H9 (cell line): ENCODE results near the gene PPP1R14B. TPM values are rescaled to one million over a fixed set of nuclear protein-coding genes. Genes with fewer than 3 reads are reported as not detected.

ENCODE experiments used
- DNase-seq: peaks from one replicate; pipeline ENCODE4 v3.0.0-alpha.2; 2017
- H2AFZ ChIP-seq: one replicate; pipeline ENCODE4 v1.6.1; 2013; ENCODE audit warnings: mild to moderate bottlenecking, low read length, control low read depth, moderate library complexity
- H2AK5ac ChIP-seq: 2 replicates; pipeline ENCODE4 v1.6.1; 2013; ENCODE audit warnings: low read length, control low read depth, mixed read lengths; ENCODE audit not compliant: insufficient read length
- H2BK120ac ChIP-seq: one replicate; pipeline ENCODE4 v1.6.1; 2013; ENCODE audit warnings: low read depth, mild to moderate bottlenecking, low read length, control low read depth, inconsistent platforms; ENCODE audit not compliant: poor library complexity, severe bottlenecking
- H2BK12ac ChIP-seq: 2 replicates; pipeline ENCODE4 v1.6.1; 2013; ENCODE audit warnings: low read length, control low read depth, mixed read lengths, low read depth; ENCODE audit not compliant: insufficient read length
- H2BK15ac ChIP-seq: 2 replicates; pipeline ENCODE4 v1.6.1; 2013; ENCODE audit warnings: low read depth, low read length, control low read depth
- H2BK20ac ChIP-seq: one replicate; pipeline ENCODE4 v1.6.1; 2013; ENCODE audit warnings: low read depth, mild to moderate bottlenecking, low read length, control low read depth, inconsistent platforms; ENCODE audit not compliant: poor library complexity, severe bottlenecking
- H2BK5ac ChIP-seq: 2 replicates; pipeline ENCODE4 v1.6.1; 2013; ENCODE audit warnings: low read length, control low read depth, mixed read lengths; ENCODE audit not compliant: insufficient read length
- H3K14ac ChIP-seq: 2 replicates; pipeline ENCODE4 v1.6.1; 2013; ENCODE audit warnings: low read length, control low read depth; ENCODE audit not compliant: insufficient read depth
- H3K18ac ChIP-seq: 2 replicates; pipeline ENCODE4 v1.6.1; 2013; ENCODE audit warnings: low read depth, mild to moderate bottlenecking, mixed read lengths, low read length, control low read depth; ENCODE audit not compliant: insufficient read length
- H3K23ac ChIP-seq: 2 replicates; pipeline ENCODE4 v1.6.1; 2013; ENCODE audit warnings: low read length, control low read depth, mixed read lengths, low read depth; ENCODE audit not compliant: insufficient read length
- H3K23me2 ChIP-seq: 2 replicates; pipeline ENCODE4 v1.6.1; 2013; ENCODE audit warnings: low read depth, mild to moderate bottlenecking, mixed read lengths, low read length, control low read depth; ENCODE audit not compliant: insufficient read length, poor library complexity, severe bottlenecking
- H3K27ac ChIP-seq: 2 replicates; pipeline ENCODE4 v1.5.1; 2013; ENCODE audit warnings: low read length, control low read depth, mixed read lengths, low read depth; ENCODE audit not compliant: insufficient read length
- H3K27me3 ChIP-seq: 2 replicates; pipeline ENCODE4 v1.6.1; 2013; ENCODE audit warnings: low read length, control low read depth, inconsistent platforms; ENCODE audit not compliant: insufficient read depth
- H3K4ac ChIP-seq: 2 replicates; pipeline ENCODE4 v1.6.1; 2013; ENCODE audit warnings: low read depth, mild to moderate bottlenecking, control low read depth, inconsistent platforms, low read length, moderate library complexity
- H3K4me1 ChIP-seq: 2 replicates; pipeline ENCODE4 v1.6.1; 2013; ENCODE audit warnings: low read length, control low read depth, inconsistent platforms; ENCODE audit not compliant: insufficient read depth
- H3K4me2 ChIP-seq: 2 replicates; pipeline ENCODE4 v1.6.1; 2013; ENCODE audit warnings: low read length, control low read depth, mixed read lengths; ENCODE audit not compliant: insufficient read length, insufficient read depth
- H3K56ac ChIP-seq: 2 replicates; pipeline ENCODE4 v1.6.1; 2013; ENCODE audit warnings: low read depth, mild to moderate bottlenecking, mixed read lengths, low read length, control low read depth; ENCODE audit not compliant: insufficient read length
- H3K79me1 ChIP-seq: 2 replicates; pipeline ENCODE4 v1.6.1; 2013; ENCODE audit warnings: low read depth, mild to moderate bottlenecking, moderate library complexity, low read length, control low read depth, inconsistent platforms; ENCODE audit not compliant: insufficient read depth, poor library complexity, severe bottlenecking
- H3K79me2 ChIP-seq: 2 replicates; pipeline ENCODE4 v1.6.1; 2013; ENCODE audit warnings: low read length, control low read depth, inconsistent platforms; ENCODE audit not compliant: insufficient read depth
- H3K9ac ChIP-seq: 2 replicates; pipeline ENCODE4 v1.6.1; 2013; ENCODE audit warnings: low read length, control low read depth, mixed read lengths; ENCODE audit not compliant: insufficient read length; ENCODE audit errors: extremely low read depth
- H3K9me3 ChIP-seq: one replicate; pipeline ENCODE4 v1.6.1; 2013; ENCODE audit warnings: low read depth, low read length, inconsistent platforms; ENCODE audit not compliant: control insufficient read depth
- H3T11ph ChIP-seq: one replicate; pipeline ENCODE4 v1.6.1; 2013; ENCODE audit warnings: mild to moderate bottlenecking, low read length, control low read depth, inconsistent platforms
- H4K20me1 ChIP-seq: one replicate; pipeline ENCODE4 v1.6.1; 2013; ENCODE audit not compliant: control insufficient read depth, insufficient read length, insufficient read depth
- H4K5ac ChIP-seq: 2 replicates; pipeline ENCODE4 v1.6.1; 2013; ENCODE audit warnings: low read depth, mild to moderate bottlenecking, mixed read lengths, low read length, control low read depth; ENCODE audit not compliant: insufficient read length
- H4K8ac ChIP-seq: replicated peaks from 2 replicates; pipeline ENCODE4 v1.6.1; 2013; ENCODE audit warnings: low read length, control low read depth, mixed read lengths, low read depth; ENCODE audit not compliant: insufficient read length
- H4K91ac ChIP-seq: 2 replicates; pipeline ENCODE4 v1.6.1; 2013; ENCODE audit warnings: low read depth, mild to moderate bottlenecking, moderate library complexity, mixed read lengths, low read length, control low read depth; ENCODE audit not compliant: insufficient read length
- H3K27ac Mint-ChIP-seq, 3 experiments: 2 replicates in 2 of 3; 3 replicates in 1 of 3; pipeline ENCODE4 v1.8.0; 2020 to 2021; ENCODE audit warnings: mixed read lengths in 3 of 3, mild to moderate bottlenecking in 1 of 3, moderate library complexity in 1 of 3
- H3K27me3 Mint-ChIP-seq: 2 replicates; pipeline ENCODE4 v1.8.0; 2021; ENCODE audit warnings: low read depth, mild to moderate bottlenecking, moderate library complexity, mixed read lengths
- H3K36me3 Mint-ChIP-seq, 3 experiments: 2 replicates in 2 of 3; 3 replicates in 1 of 3; pipeline ENCODE4 v1.8.0; 2020 to 2021; ENCODE audit warnings: low read depth in 3 of 3, mixed read lengths in 3 of 3; ENCODE audit not compliant: insufficient read depth in 1 of 3
- H3K4me1 Mint-ChIP-seq, 2 experiments: 2 replicates each; pipeline ENCODE4 v1.8.0; 2020; ENCODE audit warnings: mixed read lengths in 2 of 2
- H3K4me3 Mint-ChIP-seq, 2 experiments: 2 replicates in 1 of 2; 3 replicates in 1 of 2; pipeline ENCODE4 v1.8.0; 2020 to 2021; ENCODE audit warnings: mild to moderate bottlenecking in 2 of 2, mixed read lengths in 2 of 2, moderate library complexity in 1 of 2
- H3K9me3 Mint-ChIP-seq, 2 experiments: 2 replicates in 1 of 2; 3 replicates in 1 of 2; pipeline ENCODE4 v1.8.0; 2020; ENCODE audit warnings: mild to moderate bottlenecking in 2 of 2, mixed read lengths in 2 of 2, moderate library complexity in 1 of 2
- WGBS: extraction: QIAGEN DNeasy Blood & Tissue Kit; methylation state at CpG from one replicate; pipeline ENCODE4 v1.1.7; 2013; ENCODE audit warnings: missing lambda C conversion rate, low lambda C conversion rate, mixed read lengths; ENCODE audit not compliant: insufficient read length; ENCODE audit errors: extremely low coverage; 5-methylcytosine and 5-hydroxymethylcytosine counted together
- total RNA-seq: library from RNA; stranded (reverse); gene quantifications from 2 replicates; pipeline ENCODE4 v1.2.1, GENCODE V29; 2021
- TF ChIP-seq, protein P1 (sequence below): fragments of 200-600 bp; sonication (generic); conservative IDR thresholded peaks from 3 replicates; pipeline ENCODE4 v1.8.0; 2021; ENCODE audit warnings: antibody characterized with exemption, mild to moderate bottlenecking

The PPP1R14B gene
- total RNA-seq, 1 experiment from 2014 or later: 358 TPM

DNA sequence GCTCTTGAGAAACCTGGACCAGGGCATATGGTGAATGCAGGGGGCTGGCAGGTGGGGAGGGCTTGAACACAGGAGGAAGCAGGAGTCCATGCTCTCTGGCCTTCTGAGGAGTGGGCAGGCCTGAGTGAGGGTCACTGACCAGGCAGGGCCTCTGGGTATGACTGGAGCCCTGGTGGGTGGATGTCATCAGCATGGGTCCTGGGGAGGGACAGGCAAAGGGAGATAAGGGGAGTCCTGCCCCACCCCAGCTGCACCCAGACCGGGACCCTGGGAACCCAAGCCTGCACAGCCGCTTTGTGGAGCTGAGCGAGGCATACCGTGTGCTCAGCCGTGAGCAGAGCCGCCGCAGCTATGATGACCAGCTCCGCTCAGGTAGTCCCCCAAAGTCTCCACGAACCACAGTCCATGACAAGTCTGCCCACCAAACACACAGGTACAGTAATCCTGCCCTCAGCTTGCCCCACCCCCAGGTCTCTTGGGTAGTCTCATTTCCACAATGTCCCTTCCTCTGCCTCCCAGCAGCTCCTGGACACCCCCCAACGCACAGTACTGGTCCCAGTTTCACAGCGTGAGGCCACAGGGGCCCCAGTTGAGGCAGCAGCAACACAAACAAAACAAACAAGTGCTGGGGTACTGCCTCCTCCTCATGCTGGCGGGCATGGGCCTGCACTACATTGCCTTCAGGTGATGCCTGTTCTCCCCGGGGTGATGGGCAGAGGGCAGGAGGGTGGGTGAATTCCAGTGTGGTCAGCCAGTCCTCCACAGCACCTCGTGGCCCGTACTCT lies 14.4 kb downstream of the PPP1R14B start:
- Histone ChIP-seq H3K9me3 (no peaks in the 10 kb centered on the region), H3K27ac (no peak overlapping the region), H2AFZ (no peak overlapping the region), H3K56ac (no peak overlapping the region), H4K20me1 (no peaks in the 10 kb centered on the region), H4K5ac (no peak overlapping the region), H3K79me2 (no peaks in the 10 kb centered on the region), H3K4me1 (0 out of 2 replicates have a peak, but pooled peaks cover 3% of the 10 kb centered on the region), H3K27me3 (no peaks in the 10 kb centered on the region; the same call in 1 of the 2 replicates), H2AK5ac (no peak overlapping the region), H3K79me1 (no peaks in the 10 kb centered on the region), H2BK15ac (no peak overlapping the region), H3K23me2 (peaks cover 21% of the 10 kb centered on the region), H4K91ac (no peak overlapping the region), H3K9ac (no peak overlapping the region), H3T11ph (no peak overlapping the region), H3K23ac (no peak overlapping the region), H2BK12ac (no peak overlapping the region), H4K8ac (no peak overlapping the region), H2BK20ac (no peak overlapping the region), H3K14ac (no peak overlapping the region), H2BK5ac (no peak overlapping the region), H2BK120ac (no peak overlapping the region), H3K4ac (no peak overlapping the region), H3K4me2 (no peak overlapping the region), H3K18ac (no peak overlapping the region)
- Mint-ChIP-seq H3K27ac (no peak overlapping the region), H3K36me3 (peaks cover 2 to 8% (median 3%) of the 10 kb centered on the region in 3 experiments; a peak in 4 of 7 replicates), H3K4me3 (peak overlapping the region; percentile 74 to 91; a peak in 4 of 5 replicates), H3K9me3 (no peaks in the 10 kb centered on the region), H3K27me3 (peaks cover 20% of the 10 kb centered on the region), H3K4me1 (peaks cover 20 to 31% of the 10 kb centered on the region in 2 experiments)
- WGBS: no CpG with 5 or more reads among the region's 15 CpGs
- DNase-seq: no peak
- TF ChIP-seq, protein P1, sequence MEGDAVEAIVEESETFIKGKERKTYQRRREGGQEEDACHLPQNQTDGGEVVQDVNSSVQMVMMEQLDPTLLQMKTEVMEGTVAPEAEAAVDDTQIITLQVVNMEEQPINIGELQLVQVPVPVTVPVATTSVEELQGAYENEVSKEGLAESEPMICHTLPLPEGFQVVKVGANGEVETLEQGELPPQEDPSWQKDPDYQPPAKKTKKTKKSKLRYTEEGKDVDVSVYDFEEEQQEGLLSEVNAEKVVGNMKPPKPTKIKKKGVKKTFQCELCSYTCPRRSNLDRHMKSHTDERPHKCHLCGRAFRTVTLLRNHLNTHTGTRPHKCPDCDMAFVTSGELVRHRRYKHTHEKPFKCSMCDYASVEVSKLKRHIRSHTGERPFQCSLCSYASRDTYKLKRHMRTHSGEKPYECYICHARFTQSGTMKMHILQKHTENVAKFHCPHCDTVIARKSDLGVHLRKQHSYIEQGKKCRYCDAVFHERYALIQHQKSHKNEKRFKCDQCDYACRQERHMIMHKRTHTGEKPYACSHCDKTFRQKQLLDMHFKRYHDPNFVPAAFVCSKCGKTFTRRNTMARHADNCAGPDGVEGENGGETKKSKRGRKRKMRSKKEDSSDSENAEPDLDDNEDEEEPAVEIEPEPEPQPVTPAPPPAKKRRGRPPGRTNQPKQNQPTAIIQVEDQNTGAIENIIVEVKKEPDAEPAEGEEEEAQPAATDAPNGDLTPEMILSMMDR: no peak
